DND-41 (cell line): ENCODE measurements around the gene LDLR.

ENCODE experiments used
- ATAC-seq: fragments of 200-7000 bp; cut with Tn5 transposase; 3 replicates; pipeline ENCODE4 v1.9.1; 2021; ENCODE audit warnings: low read depth; ENCODE audit not compliant: insufficient read depth
- DNase-seq: peaks from one replicate; pipeline ENCODE4 v3.0.0-alpha.2; 2020
- H2AFZ ChIP-seq: 2 replicates; pipeline ENCODE4 v1.6.0; 2012; ENCODE audit warnings: low read depth, low read length
- H3K27ac ChIP-seq: 2 replicates; pipeline ENCODE4 v1.5.1; 2012; ENCODE audit warnings: low read length, inconsistent platforms
- H3K27me3 ChIP-seq: fragments of 200-600 bp; sonication (generic); 2 replicates; pipeline ENCODE4 v1.6.0; 2012; ENCODE audit warnings: low read length, mild to moderate bottlenecking, inconsistent platforms; ENCODE audit not compliant: insufficient read depth, poor library complexity
- H3K36me3 ChIP-seq: 2 replicates; pipeline ENCODE4 v1.5.1; 2012; ENCODE audit warnings: low read length, inconsistent platforms; ENCODE audit not compliant: insufficient read depth
- H3K4me1 ChIP-seq: 2 replicates; pipeline ENCODE4 v1.5.1; 2012; ENCODE audit warnings: mild to moderate bottlenecking, low read length; ENCODE audit not compliant: insufficient read depth
- H3K4me2 ChIP-seq: 2 replicates; pipeline ENCODE4 v1.6.0; 2012; ENCODE audit warnings: mild to moderate bottlenecking, moderate library complexity, low read length, inconsistent platforms; ENCODE audit not compliant: insufficient read depth
- H3K4me3 ChIP-seq, 2 experiments: fragments of 200-600 bp in 1 of 2; shearing (Covaris generic) in 1 of 2; 2 replicates each; pipeline ENCODE4 v1.5.1; 2012 to 2016; ENCODE audit warnings: inconsistent platforms in 2 of 2, low read length in 2 of 2, mild to moderate bottlenecking in 2 of 2, low read depth in 1 of 2, moderate library complexity in 1 of 2
- H3K79me2 ChIP-seq: 2 replicates; pipeline ENCODE4 v1.6.0; 2012; ENCODE audit warnings: low read length, inconsistent platforms; ENCODE audit not compliant: insufficient read depth
- H3K9ac ChIP-seq: 2 replicates; pipeline ENCODE4 v1.6.0; 2012; ENCODE audit warnings: low read depth, mild to moderate bottlenecking, inconsistent platforms, low read length, moderate library complexity
- H3K9me3 ChIP-seq: 2 replicates; pipeline ENCODE4 v1.5.1; 2012; ENCODE audit warnings: low read length, moderate library complexity, mild to moderate bottlenecking, inconsistent platforms; ENCODE audit not compliant: insufficient read depth, severe bottlenecking
- H4K20me1 ChIP-seq: 2 replicates; pipeline ENCODE4 v1.6.0; 2012; ENCODE audit warnings: low read length; ENCODE audit not compliant: insufficient read depth
- CTCF ChIP-seq: IDR thresholded peaks from 2 replicates; pipeline ENCODE4 v1.5.1; 2012; ENCODE audit warnings: borderline replicate concordance, low read length, moderate library complexity, mild to moderate bottlenecking; ENCODE audit not compliant: poor library complexity, severe bottlenecking; ENCODE audit errors: extremely low read depth
- EZH2 ChIP-seq: IDR thresholded peaks from 3 replicates; pipeline ENCODE4 v1.6.1; 2012; ENCODE audit warnings: borderline replicate concordance, low read depth, mild to moderate bottlenecking, moderate library complexity, low read length, inconsistent platforms; ENCODE audit not compliant: severe bottlenecking

LDLR gene

GRCh38 chr19:11059511-11060358 lies 29.5 kb upstream of the LDLR start:
- Histone ChIP-seq H3K4me1 (no peaks in the 10 kb centered on the region), H2AFZ (no peak overlapping the region), H4K20me1 (peaks cover 3% of the 10 kb centered on the region; the same call in 1 of the 2 replicates), H3K9me3 (no peaks in the 10 kb centered on the region), H3K27me3 (no peaks in the 10 kb centered on the region), H3K79me2 (no peaks in the 10 kb centered on the region), H3K9ac (no peak overlapping the region), H3K4me2 (no peak overlapping the region), H3K4me3 (no peak overlapping the region), H3K36me3 (peaks cover 80% of the 10 kb centered on the region), H3K27ac (no peak overlapping the region)
- no peak for ATAC-seq
- TF ChIP-seq EZH2, result no peak
- no peak for TF ChIP-seq CTCF
- DNase-seq, result no peak

GRCh38 chr19:11061952-11062351 lies 27.3 kb upstream of the LDLR start:
- DNase-seq (no peak), ATAC-seq (no peak)
- no peaks in the 10 kb centered on the region for H3K4me1 ChIP-seq
- H2AFZ ChIP-seq, result no peak overlapping the region
- H3K79me2 ChIP-seq, result no peaks in the 10 kb centered on the region
- H3K9me3 ChIP-seq, result no peaks in the 10 kb centered on the region
- H3K27me3 ChIP-seq, result no peaks in the 10 kb centered on the region
- no peak for TF ChIP-seq EZH2
- no peak for TF ChIP-seq CTCF
- H3K27ac ChIP-seq, result no peak overlapping the region
- H3K4me2 ChIP-seq, result no peak overlapping the region
- no peak overlapping the region for H3K4me3 ChIP-seq
- peaks cover 80% of the 10 kb centered on the region for H3K36me3 ChIP-seq
- no peaks in the 10 kb centered on the region for H4K20me1 ChIP-seq
- no peak overlapping the region for H3K9ac ChIP-seq

GRCh38 chr19:11063434-11063833 lies 25.8 kb upstream of the LDLR start:
- no peak overlapping the region for H3K4me2 ChIP-seq
- H3K4me3 ChIP-seq, result no peak overlapping the region
- ATAC-seq, result no peak
- no peaks in the 10 kb centered on the region for H3K4me1 ChIP-seq
- peaks cover 78% of the 10 kb centered on the region for H3K36me3 ChIP-seq
- no peaks in the 10 kb centered on the region for H3K9me3 ChIP-seq
- H3K79me2 ChIP-seq, result no peaks in the 10 kb centered on the region
- no peak for TF ChIP-seq CTCF
- no peak for TF ChIP-seq EZH2
- no peak overlapping the region for H3K27ac ChIP-seq
- no peak overlapping the region for H2AFZ ChIP-seq
- no peak overlapping the region for H3K9ac ChIP-seq
- DNase-seq, result no peak
- no peaks in the 10 kb centered on the region for H4K20me1 ChIP-seq
- H3K27me3 ChIP-seq, result no peaks in the 10 kb centered on the region
